Naive thymus-derived CD4-positive, alpha-beta T cell (primary cell): ENCODE measurements around the gene WWC2. TPM values are rescaled to one million over a fixed set of nuclear protein-coding genes. Genes with fewer than 3 reads are reported as not detected.

Experiments
- ATAC-seq: fragments of 150-1000 bp; cut with Tn5 transposase; 2 replicates; pipeline ENCODE4 v1.10.0; 2021; ENCODE audit warnings: mild to moderate bottlenecking, moderate library complexity
- CTCF ChIA-PET: fragments of 350-600 bp; sonication (Branson Sonifier 250); formaldehyde crosslinking; loops from one replicate; lab custom pipeline; 2021; ENCODE audit warnings: antibody characterized with exemption; lab: Charles Lee
- POLR2A ChIA-PET: fragments of 350-600 bp; sonication (Branson Sonifier 250); formaldehyde crosslinking; loops from one replicate; lab custom pipeline; 2021; ENCODE audit warnings: antibody characterized with exemption, inconsistent platforms; lab: Charles Lee
- DNase-seq, 9 donors: peaks; one replicate each; pipeline versions ENCODE4 v3.0.0 to v3.0.0-alpha.2; 2020 to 2022; ENCODE audit warnings: mixed read lengths in 1 of 9
- H3K27ac ChIP-seq: one replicate; pipeline ENCODE4 v1.7.0; 2013; ENCODE audit warnings: mild to moderate bottlenecking, low read depth, low read length, moderate library complexity
- H3K27me3 ChIP-seq, 2 donors: one replicate each; pipeline ENCODE4 v1.7.0; 2013; ENCODE audit warnings: low read length in 2 of 2, mild to moderate bottlenecking in 2 of 2, moderate library complexity in 2 of 2; ENCODE audit not compliant: control insufficient read depth in 2 of 2, insufficient read depth in 2 of 2
- H3K36me3 ChIP-seq, 3 experiments: 1 replicate in 2 of 3; 2 replicates in 1 of 3; pipeline ENCODE4 v1.7.0; 2013; ENCODE audit warnings: low read length in 3 of 3, mild to moderate bottlenecking in 3 of 3, moderate library complexity in 1 of 3; ENCODE audit not compliant: insufficient read depth in 3 of 3, control insufficient read depth in 2 of 3
- H3K4me1 ChIP-seq, 2 donors: one replicate each; pipeline ENCODE4 v1.7.0; 2013; ENCODE audit warnings: low read length in 2 of 2, mild to moderate bottlenecking in 2 of 2, moderate library complexity in 1 of 2; ENCODE audit not compliant: control insufficient read depth in 2 of 2, insufficient read depth in 2 of 2
- H3K4me3 ChIP-seq: 2 replicates; pipeline ENCODE4 v1.7.0; 2013; ENCODE audit warnings: mild to moderate bottlenecking, low read length
- H3K9me3 ChIP-seq, 3 experiments: 1 replicate in 2 of 3; 2 replicates in 1 of 3; pipeline ENCODE4 v1.7.0; 2013; ENCODE audit warnings: low read length in 3 of 3; ENCODE audit not compliant: control insufficient read depth in 2 of 3
- H3K27ac Mint-ChIP-seq, 9 donors: one replicate each; pipeline ENCODE4 v1.8.0; 2020 to 2022; ENCODE audit warnings: mixed read lengths in 9 of 9, mild to moderate bottlenecking in 8 of 9, moderate library complexity in 5 of 9, inconsistent platforms in 2 of 9
- H3K27me3 Mint-ChIP-seq, 5 donors: one replicate each; pipeline ENCODE4 v1.8.0; 2021 to 2022; ENCODE audit warnings: mixed read lengths in 5 of 5, mild to moderate bottlenecking in 1 of 5
- H3K36me3 Mint-ChIP-seq, 5 donors: one replicate each; pipeline ENCODE4 v1.8.0; 2020 to 2022; ENCODE audit warnings: mixed read lengths in 5 of 5, mild to moderate bottlenecking in 3 of 5, inconsistent platforms in 1 of 5
- H3K4me1 Mint-ChIP-seq, 7 donors: one replicate each; pipeline ENCODE4 v1.8.0; 2020 to 2022; ENCODE audit warnings: mixed read lengths in 7 of 7, mild to moderate bottlenecking in 3 of 7, inconsistent platforms in 1 of 7
- H3K4me3 Mint-ChIP-seq, 10 donors: one replicate each; pipeline ENCODE4 v1.8.0; 2020 to 2022; ENCODE audit warnings: mild to moderate bottlenecking in 10 of 10, mixed read lengths in 10 of 10, moderate library complexity in 6 of 10, inconsistent platforms in 2 of 10
- H3K9me3 Mint-ChIP-seq, 11 donors: one replicate each; pipeline ENCODE4 v1.8.0; 2020 to 2022; ENCODE audit warnings: mixed read lengths in 11 of 11, mild to moderate bottlenecking in 4 of 11, inconsistent platforms in 1 of 11, moderate library complexity in 1 of 11
- intact Hi-C, 2 donors: fragments of 100-400 bp; cut with micrococcal nuclease; formaldehyde crosslinking; loops; one replicate each; pipeline ENCODE4 v1.15.1; 2023
- polyA plus RNA-seq, 2 donors: library from polyadenylated mRNA; unstranded; fragments of 300-500 nt; fragmentation: Illumina TruSeq; gene quantifications; one replicate each; pipeline ENCODE4 v1.2.3, GENCODE V29; 2021
- total RNA-seq, 6 experiments: library from RNA in 5 of 6; stranded (reverse) in 5 of 6; gene quantifications; 1 replicate in 5 of 6; 2 replicates in 1 of 6; pipeline ENCODE4 v1.2.3 and lab custom pipeline; 2021 to 2026

Gene WWC2
- total and polyA plus RNA-seq, 7 experiments from 2014 or later, result 0.07 to 13.8 (median 9.9) TPM

DNA sequence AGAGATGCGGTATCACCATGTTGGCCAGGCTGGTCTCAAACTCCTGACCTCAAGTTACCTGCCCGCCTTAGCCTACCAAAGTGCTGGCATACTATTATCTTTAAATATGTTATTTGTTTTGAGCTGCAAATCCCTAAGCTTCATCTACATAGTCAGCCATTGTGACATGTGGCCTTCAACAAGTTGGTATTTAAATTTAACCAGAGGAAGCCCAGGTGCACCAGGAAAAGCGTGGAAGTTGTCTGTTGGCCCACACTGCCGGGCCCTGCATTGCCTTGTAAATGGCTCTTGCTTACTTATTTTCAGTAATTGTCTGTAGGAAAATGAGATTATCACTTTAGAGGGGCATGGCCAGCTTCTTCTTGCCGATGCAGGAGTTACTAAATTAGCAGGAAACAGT lies 6.0 kb downstream of the WWC2 start:
- ChIA-PET CTCF (interaction anchor here (0.5 to 1.5 kb wide), 2 partner anchors 152 to 636 kb away, joined by 4 read pairs; no protein-coding TSS in a partner anchor), POLR2A (no interaction called here)
- Histone ChIP-seq H3K9me3 (no peaks in the 10 kb centered on the region), H3K36me3 (no peaks in the 10 kb centered on the region), H3K4me3 (no peak overlapping the region), H3K4me1 (peaks cover 0 to under 1% of the 10 kb centered on the region in 2 donors), H3K27me3 (peaks cover 0 to 4% of the 10 kb centered on the region in 2 donors), H3K27ac (no peak overlapping the region)
- H3K4me1 Mint-ChIP-seq, result peaks cover 0 to 24% (median 16%) of the 10 kb centered on the region in 7 donors
- peaks cover 0 to 6% (median 0%) of the 10 kb centered on the region in 5 donors for H3K36me3 Mint-ChIP-seq
- no peak overlapping the region for H3K4me3 Mint-ChIP-seq
- peaks cover 0 to 38% (median 0%) of the 10 kb centered on the region in 5 donors for H3K27me3 Mint-ChIP-seq
- intact Hi-C loops, result loop anchor here in 1 of 2 donors (5.0 to 10.0 kb wide), 2 partner anchors 300 to 583 kb away; no protein-coding TSS in a partner anchor
- H3K27ac Mint-ChIP-seq, result no peak overlapping the region
- ATAC-seq (no peak), DNase-seq (no peak)
- no peaks in the 10 kb centered on the region for H3K9me3 Mint-ChIP-seq

DNA sequence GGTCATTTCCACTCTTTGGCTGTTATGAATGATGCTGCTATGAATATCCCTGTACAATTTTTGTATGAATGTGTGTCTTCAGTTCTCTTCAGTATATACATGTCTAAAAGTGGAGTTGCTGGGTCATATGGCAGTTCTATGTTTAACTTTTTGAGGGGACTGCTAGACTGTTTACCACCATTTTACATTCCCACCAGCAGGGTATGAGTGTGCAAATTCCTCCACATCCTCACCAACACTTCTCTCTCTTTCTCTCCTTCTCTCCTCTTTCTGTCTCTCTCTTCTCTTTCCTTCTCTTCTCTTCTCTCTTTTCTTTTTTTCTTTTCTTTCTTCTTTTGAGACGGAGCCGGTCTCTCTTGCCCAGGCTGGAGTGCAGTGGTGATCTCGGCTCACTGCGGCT lies 7.8 kb downstream of the WWC2 start:
- Mint-ChIP-seq H3K9me3 (no peaks in the 10 kb centered on the region), H3K4me1 (peaks cover 0 to 17% (median 5%) of the 10 kb centered on the region in 7 donors), H3K27me3 (peaks cover 0 to 23% (median 0%) of the 10 kb centered on the region in 5 donors), H3K4me3 (no peak overlapping the region), H3K36me3 (peaks cover 0 to 6% (median 0%) of the 10 kb centered on the region in 5 donors), H3K27ac (no peak overlapping the region)
- Histone ChIP-seq H3K36me3 (no peaks in the 10 kb centered on the region), H3K9me3 (no peaks in the 10 kb centered on the region), H3K4me1 (no peaks in the 10 kb centered on the region), H3K4me3 (no peak overlapping the region), H3K27ac (no peak overlapping the region), H3K27me3 (peaks cover 0 to 4% of the 10 kb centered on the region in 2 donors)
- intact Hi-C loops, result loop anchor here in 1 of 2 donors (5.0 to 10.0 kb wide), 2 partner anchors 298 to 585 kb away; no protein-coding TSS in a partner anchor
- ChIA-PET POLR2A (no interaction called here), CTCF (no interaction called here)
- DNase-seq (no peak), ATAC-seq (no peak)

DNA sequence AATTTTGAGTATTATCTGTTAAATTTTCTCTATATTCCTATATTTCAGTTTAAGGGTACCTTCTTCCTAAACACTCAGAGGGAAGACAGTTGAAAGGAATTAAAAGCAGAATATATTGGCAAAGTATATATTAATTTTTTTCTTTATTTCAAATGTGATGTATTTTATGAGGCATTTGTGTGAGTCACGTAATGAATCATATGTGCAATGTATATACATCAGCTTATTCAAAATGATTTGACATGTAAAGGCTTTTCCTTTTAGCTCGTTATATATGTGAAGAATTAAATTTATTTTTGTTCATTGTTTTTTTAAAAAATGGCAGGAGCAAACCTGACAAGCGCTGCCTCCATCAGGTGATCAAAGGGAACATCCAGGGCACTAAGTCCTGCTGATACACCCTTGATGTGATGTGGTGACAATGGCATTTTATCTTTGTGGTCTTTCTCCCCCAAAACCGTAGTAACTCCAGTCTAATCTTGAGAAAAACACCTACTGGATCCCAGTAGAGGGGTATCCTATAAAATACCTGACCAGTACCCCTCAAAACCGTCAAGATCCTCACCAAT lies 8.9 kb downstream of the WWC2 start:
- peaks cover 0 to 25% (median 4%) of the 10 kb centered on the region in 7 donors for H3K4me1 Mint-ChIP-seq
- peaks cover 0 to 12% (median 0%) of the 10 kb centered on the region in 5 donors for H3K27me3 Mint-ChIP-seq
- Histone ChIP-seq H3K9me3 (no peaks in the 10 kb centered on the region), H3K27me3 (peaks cover 0 to 4% of the 10 kb centered on the region in 2 donors), H3K27ac (no peak overlapping the region), H3K4me3 (no peak overlapping the region), H3K4me1 (no peaks in the 10 kb centered on the region), H3K36me3 (no peaks in the 10 kb centered on the region)
- H3K4me3 Mint-ChIP-seq, result no peak overlapping the region
- H3K9me3 Mint-ChIP-seq, result no peaks in the 10 kb centered on the region
- peaks cover 0 to 6% (median 0%) of the 10 kb centered on the region in 5 donors for H3K36me3 Mint-ChIP-seq
- POLR2A ChIA-PET, result no interaction called here
- intact Hi-C loops, result loop anchor here in 1 of 2 donors (5.0 to 10.0 kb wide), 2 partner anchors 297 to 586 kb away; no protein-coding TSS in a partner anchor
- CTCF ChIA-PET, result no interaction called here
- no peak overlapping the region for H3K27ac Mint-ChIP-seq
- no peak for DNase-seq
- ATAC-seq, result no peak

DNA sequence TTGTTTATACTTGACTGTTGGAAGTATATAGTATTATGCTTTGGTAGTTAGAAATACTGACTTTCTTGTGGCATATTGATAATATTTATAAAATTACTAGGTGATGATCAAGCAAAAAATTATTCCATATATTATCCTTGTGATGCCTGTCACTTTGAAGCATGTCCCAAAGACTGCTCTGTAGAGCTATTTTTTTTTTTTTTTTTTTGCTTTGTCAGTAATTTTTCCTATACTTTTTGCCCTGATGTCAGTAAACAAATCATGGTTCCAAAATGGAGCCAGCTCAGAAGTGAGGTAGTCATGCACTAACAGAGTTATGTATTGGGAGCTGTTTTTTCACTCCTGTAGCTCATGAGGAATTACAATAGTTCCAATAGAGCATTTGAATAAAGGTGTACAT lies 11.2 kb downstream of the WWC2 start:
- peaks cover 0 to 6% (median 0%) of the 10 kb centered on the region in 5 donors for H3K36me3 Mint-ChIP-seq
- intact Hi-C loops, result no loop called here
- ATAC-seq (no peak), DNase-seq (no peak)
- H3K27ac Mint-ChIP-seq, result no peak overlapping the region
- Histone ChIP-seq H3K9me3 (no peaks in the 10 kb centered on the region), H3K36me3 (no peaks in the 10 kb centered on the region), H3K27me3 (no peaks in the 10 kb centered on the region), H3K4me1 (no peaks in the 10 kb centered on the region), H3K4me3 (no peak overlapping the region), H3K27ac (no peak overlapping the region)
- peaks cover 0 to 9% (median 0%) of the 10 kb centered on the region in 5 donors for H3K27me3 Mint-ChIP-seq
- ChIA-PET CTCF (interaction anchor here (0.7 kb wide), 2 partner anchors 113 to 1155 kb away, joined by 3 to 5 read pairs; no protein-coding TSS in a partner anchor), POLR2A (no interaction called here)
- H3K4me1 Mint-ChIP-seq, result peaks cover 0 to 33% (median 8%) of the 10 kb centered on the region in 7 donors
- no peaks in the 10 kb centered on the region for H3K9me3 Mint-ChIP-seq
- no peak overlapping the region for H3K4me3 Mint-ChIP-seq

DNA sequence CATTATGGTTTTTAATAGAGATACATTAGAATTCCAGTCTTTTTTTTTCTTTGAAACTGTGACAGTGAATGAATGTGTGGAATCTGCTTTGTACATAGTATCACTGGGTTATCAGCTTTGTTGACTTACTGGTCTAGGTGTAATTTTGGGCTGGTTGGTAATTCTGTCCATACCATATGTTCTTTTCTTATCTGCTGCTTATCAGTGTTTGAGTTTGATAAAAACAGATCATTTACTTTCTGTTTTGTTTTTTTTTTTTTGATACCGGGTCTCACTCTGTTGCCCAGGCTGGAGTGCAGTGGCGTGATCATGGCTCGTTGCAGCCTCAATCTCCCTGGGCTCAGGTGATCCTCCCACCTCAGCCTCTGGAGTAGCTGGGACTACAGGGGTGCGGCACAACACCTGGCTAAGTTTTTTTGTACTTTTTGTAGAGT lies 12.4 kb downstream of the WWC2 start:
- POLR2A ChIA-PET, result no interaction called here
- intact Hi-C loops, result no loop called here

DNA sequence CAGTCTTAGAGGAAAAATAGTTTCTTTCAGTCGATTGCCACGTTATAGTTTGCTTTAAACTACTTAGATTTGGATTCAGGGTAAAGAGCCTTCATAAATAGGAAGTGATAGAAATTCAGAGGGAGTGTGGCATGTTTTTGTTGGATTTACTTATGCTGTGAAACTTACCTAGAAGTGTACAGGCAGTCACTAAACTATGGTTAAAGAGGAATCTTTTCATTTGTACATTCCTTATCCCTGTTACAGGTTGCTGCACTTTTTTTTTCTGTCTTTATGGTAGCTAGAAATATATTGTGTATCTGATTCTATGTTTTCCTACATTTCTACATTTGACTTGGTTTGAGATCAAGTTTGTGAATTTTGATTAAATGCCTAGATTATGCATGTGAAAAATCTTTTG lies 19.1 kb downstream of the WWC2 start:
- H3K9me3 ChIP-seq, result no peaks in the 10 kb centered on the region
- no peaks in the 10 kb centered on the region for H3K27me3 ChIP-seq
- H3K27ac ChIP-seq, result no peak overlapping the region
- ChIA-PET CTCF (no interaction called here), POLR2A (no interaction called here)
- H3K27me3 Mint-ChIP-seq, result peaks cover 0 to 12% (median 3%) of the 10 kb centered on the region in 5 donors
- H3K4me1 Mint-ChIP-seq, result peaks cover 0 to 25% (median 7%) of the 10 kb centered on the region in 7 donors
- no peak overlapping the region for H3K4me3 ChIP-seq
- peaks cover 0 to 2% (median 0%) of the 10 kb centered on the region in 11 donors for H3K9me3 Mint-ChIP-seq
- DNase-seq, result no peak
- H3K4me3 Mint-ChIP-seq, result no peak overlapping the region
- intact Hi-C loops, result no loop called here
- no peaks in the 10 kb centered on the region for H3K36me3 ChIP-seq
- no peak for ATAC-seq
- H3K36me3 Mint-ChIP-seq, result no peaks in the 10 kb centered on the region
- no peaks in the 10 kb centered on the region for H3K4me1 ChIP-seq
- H3K27ac Mint-ChIP-seq, result no peak overlapping the region

More for the DNA sequence above, 12.4 kb downstream of the WWC2 start:
- DNase-seq (no peak), ATAC-seq (no peak)
- no peaks in the 10 kb centered on the region for H3K27me3 ChIP-seq
- H3K9me3 ChIP-seq, result no peaks in the 10 kb centered on the region
- Mint-ChIP-seq H3K27ac (no peak overlapping the region), H3K4me3 (no peak overlapping the region), H3K36me3 (peaks cover 0 to 4% (median 0%) of the 10 kb centered on the region in 5 donors), H3K4me1 (peaks cover 0 to 30% (median 8%) of the 10 kb centered on the region in 7 donors), H3K27me3 (peaks cover 0 to 9% (median 0%) of the 10 kb centered on the region in 5 donors), H3K9me3 (peaks cover 0 to 2% (median 0%) of the 10 kb centered on the region in 11 donors)
- H3K36me3 ChIP-seq, result no peaks in the 10 kb centered on the region
- CTCF ChIA-PET, result interaction anchor here (1.2 kb wide), 1 partner anchor 9 kb away, joined by 3 read pairs; no protein-coding TSS in a partner anchor
- H3K27ac ChIP-seq, result no peak overlapping the region
- no peaks in the 10 kb centered on the region for H3K4me1 ChIP-seq
- H3K4me3 ChIP-seq, result no peak overlapping the region
